GOT3 (cell line): ENCODE measurements around the gene CDRT4.

Source experiments
- DNase-seq: peaks from one replicate; lab custom pipeline; 2025; ENCODE audit warnings: mixed read lengths; lab: John Stamatoyannopoulos, UW

Gene CDRT4

GRCh38 chr17:15393414-15393813 is 74.0 kb downstream of the CDRT4 start:
- DNase-seq = no peak

DNA sequence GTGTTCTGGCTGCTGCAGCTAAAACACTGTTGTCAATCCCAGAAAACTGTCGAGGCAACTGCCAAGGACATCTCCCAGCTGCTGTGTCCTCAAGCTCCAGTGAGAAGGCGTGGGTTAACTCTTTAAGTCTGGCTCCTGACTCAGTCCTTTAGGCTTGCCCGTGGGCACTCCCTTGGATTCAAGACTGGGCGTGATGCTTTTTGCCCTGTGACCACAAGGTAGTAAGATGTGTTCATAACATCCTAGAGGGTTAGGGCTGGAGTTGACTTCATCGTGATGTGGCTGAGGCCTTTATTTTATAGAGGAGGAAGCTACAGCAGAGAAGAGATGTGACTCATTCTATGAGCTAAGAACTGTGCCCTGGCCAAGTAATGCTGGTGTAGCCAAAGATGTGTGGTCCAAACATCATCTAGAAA is 75.1 kb downstream of the CDRT4 start:
- no peak for DNase-seq

- DNase-seq = no peak
Measured at GRCh38 chr17:15388356-15389041, 78.9 kb downstream of the CDRT4 start.

DNA sequence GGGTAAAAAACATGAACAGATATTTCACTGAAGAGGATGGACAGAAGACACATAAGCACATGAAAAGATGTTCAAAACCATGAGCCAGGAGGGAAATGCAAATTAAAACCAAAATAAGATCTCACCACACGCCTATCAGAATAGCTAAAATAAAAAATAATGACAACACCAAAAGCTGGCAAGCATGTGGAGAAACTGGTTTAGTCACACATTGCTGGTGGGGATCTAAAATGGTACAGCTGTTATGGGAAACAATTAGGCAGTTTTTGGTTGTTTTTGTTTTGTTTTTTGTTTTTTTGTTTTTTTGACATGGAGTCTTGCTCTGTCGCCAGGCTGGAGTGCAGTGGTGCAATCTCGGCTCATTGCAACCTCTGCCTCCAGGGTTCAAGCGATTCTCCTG is 81.3 kb downstream of the CDRT4 start:
- DNase-seq = no peak
